ENCODE data around the gene DHCR7. TPM values are rescaled to one million over a fixed set of nuclear protein-coding genes. Genes with fewer than 3 reads are reported as not detected.
A peak's percentile ranks its signal among the peaks of the same experiment; 100 is the strongest.

DHCR7 gene
- total RNA-seq, 4 donors from 2014 or later = 2.5 to 7.3 (median 5.9) TPM

DNA sequence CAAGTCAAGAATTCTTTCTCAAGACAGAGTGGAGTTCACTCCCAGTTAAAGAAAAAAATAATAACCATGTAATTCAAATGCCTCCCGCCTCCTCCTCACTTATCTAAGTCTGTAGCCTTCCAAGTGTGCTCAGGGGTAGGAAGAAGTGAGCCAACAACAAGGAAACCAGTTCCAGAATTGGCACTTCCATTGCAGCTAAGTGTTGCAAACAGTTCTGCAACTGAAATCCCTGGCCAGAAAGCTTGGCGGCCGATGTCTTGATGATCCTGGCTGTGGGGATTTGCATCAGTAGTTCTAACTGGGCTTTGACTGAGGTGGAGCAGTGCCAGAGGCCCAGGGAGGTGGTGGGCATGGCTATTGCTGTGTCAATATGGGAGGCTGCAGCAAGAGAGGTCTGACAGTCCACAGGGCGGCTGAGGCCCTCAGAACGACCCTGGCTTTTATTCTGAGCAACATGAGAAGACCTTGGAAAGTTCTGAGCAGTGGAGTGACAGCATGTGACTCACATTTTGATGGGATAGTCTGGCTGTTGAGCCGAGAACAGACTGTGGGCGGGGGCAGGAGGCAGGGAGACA, 19.2 kb downstream of the DHCR7 start:
- intact Hi-C loops (cut with DNase I; ENCODE audit: low total_unique reads) = loop anchor here (10.0 kb wide), 1 partner anchor 64 kb away; no protein-coding TSS in a partner anchor
- H3K36me3 ChIP-seq = no peaks in the 10 kb centered on the region

GRCh38 chr11:71426413-71426812, 21.8 kb downstream of the DHCR7 start:
- TF ChIP-seq POLR2A (IDR thresholded peaks at IDR 0.05) = no peak
- TF ChIP-seq CTCF (IDR thresholded peaks at IDR 0.05 in 4 of 5, conservative IDR thresholded peaks at IDR 0.05 in 1 of 5) = no peak
- no peak overlapping the region for H3K27ac ChIP-seq
- intact Hi-C loops (cut with DNase I; ENCODE audit: low total_unique reads) = loop anchor here (10.0 kb wide), 1 partner anchor 62 kb away; no protein-coding TSS in a partner anchor
- no peak overlapping the region for H3K4me3 ChIP-seq
- H3K4me1 ChIP-seq = no peaks in the 10 kb centered on the region
- no peaks in the 10 kb centered on the region for H3K36me3 ChIP-seq
- no peaks in the 10 kb centered on the region for H3K27me3 ChIP-seq
- in situ Hi-C loops (cut with MboI; ENCODE audit: low sequenced_read_pairs in 4 of 4) = no loop called here
- no peak for DNase-seq
- no peak for ATAC-seq
- H3K9me3 ChIP-seq = no peaks in the 10 kb centered on the region

More for the DNA sequence above, 19.2 kb downstream of the DHCR7 start:
- H3K27ac ChIP-seq = no peak overlapping the region
- no peaks in the 10 kb centered on the region for H3K9me3 ChIP-seq
- no peaks in the 10 kb centered on the region for H3K27me3 ChIP-seq
- ATAC-seq (peak; percentile 14 to 26), DNase-seq (peak in 1 of 2 donors; percentile 37)
- no peaks in the 10 kb centered on the region for H3K4me1 ChIP-seq
- TF ChIP-seq POLR2A (IDR thresholded peaks at IDR 0.05) (no peak), CTCF (IDR thresholded peaks at IDR 0.05 in 4 of 5, conservative IDR thresholded peaks at IDR 0.05 in 1 of 5) (no peak)
- in situ Hi-C loops (cut with MboI; ENCODE audit: low sequenced_read_pairs in 4 of 4) = no loop called here
- no peak overlapping the region for H3K4me3 ChIP-seq

DNA sequence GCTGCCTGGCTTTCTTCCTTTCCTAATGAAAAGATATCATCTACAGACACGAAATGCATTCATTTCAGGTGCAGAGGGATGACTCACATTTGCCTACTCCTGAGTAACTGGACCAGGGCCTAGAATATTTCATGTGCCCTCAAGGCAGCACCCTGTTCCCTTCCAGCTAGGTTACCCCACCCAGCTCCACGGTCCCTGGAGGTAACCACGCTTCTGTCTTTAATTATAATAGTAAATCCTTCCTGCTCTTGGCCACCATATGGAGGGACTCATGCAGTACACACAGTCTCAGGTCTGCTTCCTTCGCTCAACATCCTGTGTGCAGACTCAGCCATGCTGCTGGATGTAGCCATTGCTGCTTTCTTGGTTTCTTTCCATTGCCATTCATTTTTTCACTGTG, 22.3 kb downstream of the DHCR7 start:
- in situ Hi-C loops (cut with MboI; ENCODE audit: low sequenced_read_pairs in 4 of 4) = no loop called here
- ATAC-seq = no peak
- H3K4me1 ChIP-seq = no peaks in the 10 kb centered on the region
- no peaks in the 10 kb centered on the region for H3K9me3 ChIP-seq
- TF ChIP-seq POLR2A (IDR thresholded peaks at IDR 0.05) (no peak), CTCF (IDR thresholded peaks at IDR 0.05 in 4 of 5, conservative IDR thresholded peaks at IDR 0.05 in 1 of 5) (no peak)
- no peak overlapping the region for H3K4me3 ChIP-seq
- H3K27me3 ChIP-seq = no peaks in the 10 kb centered on the region
- intact Hi-C loops (cut with DNase I; ENCODE audit: low total_unique reads) = loop anchor here (10.0 kb wide), 1 partner anchor 61 kb away; no protein-coding TSS in a partner anchor
- no peaks in the 10 kb centered on the region for H3K36me3 ChIP-seq
- H3K27ac ChIP-seq = no peak overlapping the region
- DNase-seq = no peak

GRCh38 chr11:71425409-71425808, 22.8 kb downstream of the DHCR7 start:
- DNase-seq (no peak), ATAC-seq (no peak)
- in situ Hi-C loops (cut with MboI; ENCODE audit: low sequenced_read_pairs in 4 of 4) (no loop called here), intact Hi-C loops (cut with DNase I; ENCODE audit: low total_unique reads) (loop anchor here (10.0 kb wide), 1 partner anchor 61 kb away; no protein-coding TSS in a partner anchor)
- no peak overlapping the region for H3K4me3 ChIP-seq
- no peak overlapping the region for H3K27ac ChIP-seq
- H3K4me1 ChIP-seq = no peaks in the 10 kb centered on the region
- TF ChIP-seq POLR2A (IDR thresholded peaks at IDR 0.05) = no peak
- no peak for TF ChIP-seq CTCF (IDR thresholded peaks at IDR 0.05 in 4 of 5, conservative IDR thresholded peaks at IDR 0.05 in 1 of 5)
- no peaks in the 10 kb centered on the region for H3K36me3 ChIP-seq
- no peaks in the 10 kb centered on the region for H3K9me3 ChIP-seq
- no peaks in the 10 kb centered on the region for H3K27me3 ChIP-seq
